HEK293 (cell line): ENCODE data around the gene JMJD7.
A peak's percentile ranks its signal among the peaks of the same experiment; 100 is the strongest.

ENCODE experiments used
- GLIS2 ChIP-seq: fragments of 450-650 bp; formaldehyde crosslinking; IDR thresholded peaks from 2 replicates; pipeline ENCODE4 v1.5.1; 2016; ENCODE audit warnings: missing biosample characterization, missing genetic modification characterization
- KLF1 ChIP-seq: fragments of 450-650 bp; formaldehyde crosslinking; IDR thresholded peaks from 2 replicates; pipeline ENCODE4 v1.5.1; 2016; ENCODE audit warnings: missing biosample characterization, missing genetic modification characterization
- PRDM10 ChIP-seq: fragments of 450-650 bp; formaldehyde crosslinking; IDR thresholded peaks from 2 replicates; pipeline ENCODE4 v1.5.1; 2016; ENCODE audit warnings: missing biosample characterization, missing genetic modification characterization
- SALL2 ChIP-seq: fragments of 450-650 bp; formaldehyde crosslinking; IDR thresholded peaks from 2 replicates; pipeline ENCODE4 v1.5.0; 2017; ENCODE audit warnings: missing biosample characterization, mild to moderate bottlenecking, missing genetic modification characterization, borderline replicate concordance
- ZFP41 ChIP-seq: fragments of 450-650 bp; formaldehyde crosslinking; IDR thresholded peaks from 2 replicates; pipeline ENCODE4 v1.5.1; 2016; ENCODE audit warnings: missing biosample characterization, missing genetic modification characterization, borderline replicate concordance
- ZNF18 ChIP-seq: fragments of 450-650 bp; formaldehyde crosslinking; IDR thresholded peaks from 2 replicates; pipeline ENCODE4 v1.5.1; 2016; ENCODE audit warnings: missing biosample characterization, missing genetic modification characterization
- ZNF24 ChIP-seq: fragments of 450-650 bp; formaldehyde crosslinking; IDR thresholded peaks from 2 replicates; pipeline ENCODE4 v1.5.1; 2016; ENCODE audit warnings: missing biosample characterization, missing genetic modification characterization
- ZNF280D ChIP-seq: fragments of 450-650 bp; formaldehyde crosslinking; IDR thresholded peaks from 2 replicates; pipeline ENCODE4 v1.5.1; 2016; ENCODE audit warnings: missing biosample characterization, missing genetic modification characterization
- ZNF426 ChIP-seq: fragments of 450-650 bp; formaldehyde crosslinking; IDR thresholded peaks from 2 replicates; pipeline ENCODE4 v1.5.1; 2017; ENCODE audit warnings: missing biosample characterization, missing genetic modification characterization, mild to moderate bottlenecking, inconsistent platforms, moderate library complexity
- ZNF473 ChIP-seq: fragments of 450-650 bp; formaldehyde crosslinking; IDR thresholded peaks from 2 replicates; pipeline ENCODE4 v1.5.1; 2017; ENCODE audit warnings: missing biosample characterization, missing genetic modification characterization
- ZNF48 ChIP-seq: fragments of 450-650 bp; formaldehyde crosslinking; IDR thresholded peaks from 2 replicates; pipeline ENCODE4 v1.5.1; 2016; ENCODE audit warnings: missing biosample characterization, missing genetic modification characterization
- ZNF660 ChIP-seq: fragments of 450-650 bp; IDR thresholded peaks from 2 replicates; pipeline ENCODE4 v1.5.1; 2018; ENCODE audit warnings: missing biosample characterization, mild to moderate bottlenecking, missing genetic modification characterization
- ZNF768 ChIP-seq: fragments of 450-650 bp; formaldehyde crosslinking; IDR thresholded peaks from 2 replicates; pipeline ENCODE4 v1.5.1; 2018; ENCODE audit warnings: missing biosample characterization, mild to moderate bottlenecking, missing genetic modification characterization
- ZNF776 ChIP-seq: fragments of 450-650 bp; formaldehyde crosslinking; IDR thresholded peaks from 2 replicates; pipeline ENCODE4 v1.5.0; 2017; ENCODE audit warnings: missing biosample characterization, missing genetic modification characterization, borderline replicate concordance
- ZNF791 ChIP-seq: fragments of 450-650 bp; formaldehyde crosslinking; IDR thresholded peaks from 2 replicates; pipeline ENCODE4 v1.5.1; 2016; ENCODE audit warnings: missing biosample characterization, missing genetic modification characterization
- ZXDB ChIP-seq: fragments of 450-650 bp; formaldehyde crosslinking; IDR thresholded peaks from 2 replicates; pipeline ENCODE4 v1.5.1; 2016; ENCODE audit warnings: missing biosample characterization, missing genetic modification characterization
- TF ChIP-seq, protein P1 (sequence below): fragments of 450-650 bp; formaldehyde crosslinking; IDR thresholded peaks from 2 replicates; pipeline ENCODE4 v1.5.1; 2016; ENCODE audit warnings: missing biosample characterization, missing genetic modification characterization, borderline replicate concordance
- TF ChIP-seq, protein P2 (sequence below): fragments of 450-650 bp; formaldehyde crosslinking; conservative IDR thresholded peaks from 2 replicates; pipeline ENCODE4 v1.5.1; 2016; ENCODE audit warnings: low read depth, missing biosample characterization, missing genetic modification characterization

The JMJD7 gene

DNA sequence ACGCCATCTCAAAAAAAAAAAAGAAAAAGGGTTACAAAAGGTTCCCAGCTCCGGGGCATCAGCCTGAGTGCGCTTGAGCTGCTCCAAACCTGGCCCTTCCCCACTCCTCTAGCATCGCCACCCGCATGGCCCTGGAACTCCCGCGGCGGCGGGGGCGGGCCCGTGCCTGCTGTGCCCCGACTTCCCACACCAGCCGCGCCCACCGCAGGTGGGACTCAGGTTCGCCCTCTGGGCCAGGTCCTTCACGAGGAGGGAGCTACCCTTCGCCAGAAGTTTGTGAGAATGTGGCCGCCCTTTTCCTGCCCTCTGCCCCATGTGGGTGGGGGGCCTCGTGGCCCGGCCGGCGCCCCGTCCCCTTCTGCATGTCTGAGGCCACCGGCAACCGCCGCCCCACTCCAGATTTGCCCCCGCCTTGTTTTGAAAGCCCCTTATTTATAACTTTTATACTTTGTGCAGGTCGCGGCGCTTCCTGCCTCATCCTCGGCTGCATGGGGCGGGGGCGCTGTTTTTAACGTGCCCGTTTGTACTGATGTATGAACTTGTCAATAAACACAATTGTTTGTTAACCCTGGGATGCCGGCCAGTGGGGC, 507 bp upstream of the JMJD7 start (continued):
- no peak for TF ChIP-seq SALL2 (tag by site-specific recombination)
- TF ChIP-seq ZNF768: no peak
- TF ChIP-seq ZXDB: no peak
- TF ChIP-seq ZNF791 (tag by site-specific recombination): no peak
- no peak for TF ChIP-seq ZNF660 (tag by site-specific recombination)
- TF ChIP-seq ZNF280D (tag by site-specific recombination): no peak
- TF ChIP-seq PRDM10 (tag by site-specific recombination): 0 out of 2 replicates have a peak, but pooled peaks have one; percentile 12
- no peak for TF ChIP-seq ZNF776 (tag by site-specific recombination)
- peak; percentile 76 for TF ChIP-seq KLF1 (tag by site-specific recombination)
- TF ChIP-seq ZNF426: no peak
- no peak for TF ChIP-seq ZFP41 (tag by site-specific recombination)
- no peak for TF ChIP-seq ZNF48 (tag by site-specific recombination)
- TF ChIP-seq ZNF24 (tag by site-specific recombination): no peak
- TF ChIP-seq ZNF18: no peak
- TF ChIP-seq, protein P1, sequence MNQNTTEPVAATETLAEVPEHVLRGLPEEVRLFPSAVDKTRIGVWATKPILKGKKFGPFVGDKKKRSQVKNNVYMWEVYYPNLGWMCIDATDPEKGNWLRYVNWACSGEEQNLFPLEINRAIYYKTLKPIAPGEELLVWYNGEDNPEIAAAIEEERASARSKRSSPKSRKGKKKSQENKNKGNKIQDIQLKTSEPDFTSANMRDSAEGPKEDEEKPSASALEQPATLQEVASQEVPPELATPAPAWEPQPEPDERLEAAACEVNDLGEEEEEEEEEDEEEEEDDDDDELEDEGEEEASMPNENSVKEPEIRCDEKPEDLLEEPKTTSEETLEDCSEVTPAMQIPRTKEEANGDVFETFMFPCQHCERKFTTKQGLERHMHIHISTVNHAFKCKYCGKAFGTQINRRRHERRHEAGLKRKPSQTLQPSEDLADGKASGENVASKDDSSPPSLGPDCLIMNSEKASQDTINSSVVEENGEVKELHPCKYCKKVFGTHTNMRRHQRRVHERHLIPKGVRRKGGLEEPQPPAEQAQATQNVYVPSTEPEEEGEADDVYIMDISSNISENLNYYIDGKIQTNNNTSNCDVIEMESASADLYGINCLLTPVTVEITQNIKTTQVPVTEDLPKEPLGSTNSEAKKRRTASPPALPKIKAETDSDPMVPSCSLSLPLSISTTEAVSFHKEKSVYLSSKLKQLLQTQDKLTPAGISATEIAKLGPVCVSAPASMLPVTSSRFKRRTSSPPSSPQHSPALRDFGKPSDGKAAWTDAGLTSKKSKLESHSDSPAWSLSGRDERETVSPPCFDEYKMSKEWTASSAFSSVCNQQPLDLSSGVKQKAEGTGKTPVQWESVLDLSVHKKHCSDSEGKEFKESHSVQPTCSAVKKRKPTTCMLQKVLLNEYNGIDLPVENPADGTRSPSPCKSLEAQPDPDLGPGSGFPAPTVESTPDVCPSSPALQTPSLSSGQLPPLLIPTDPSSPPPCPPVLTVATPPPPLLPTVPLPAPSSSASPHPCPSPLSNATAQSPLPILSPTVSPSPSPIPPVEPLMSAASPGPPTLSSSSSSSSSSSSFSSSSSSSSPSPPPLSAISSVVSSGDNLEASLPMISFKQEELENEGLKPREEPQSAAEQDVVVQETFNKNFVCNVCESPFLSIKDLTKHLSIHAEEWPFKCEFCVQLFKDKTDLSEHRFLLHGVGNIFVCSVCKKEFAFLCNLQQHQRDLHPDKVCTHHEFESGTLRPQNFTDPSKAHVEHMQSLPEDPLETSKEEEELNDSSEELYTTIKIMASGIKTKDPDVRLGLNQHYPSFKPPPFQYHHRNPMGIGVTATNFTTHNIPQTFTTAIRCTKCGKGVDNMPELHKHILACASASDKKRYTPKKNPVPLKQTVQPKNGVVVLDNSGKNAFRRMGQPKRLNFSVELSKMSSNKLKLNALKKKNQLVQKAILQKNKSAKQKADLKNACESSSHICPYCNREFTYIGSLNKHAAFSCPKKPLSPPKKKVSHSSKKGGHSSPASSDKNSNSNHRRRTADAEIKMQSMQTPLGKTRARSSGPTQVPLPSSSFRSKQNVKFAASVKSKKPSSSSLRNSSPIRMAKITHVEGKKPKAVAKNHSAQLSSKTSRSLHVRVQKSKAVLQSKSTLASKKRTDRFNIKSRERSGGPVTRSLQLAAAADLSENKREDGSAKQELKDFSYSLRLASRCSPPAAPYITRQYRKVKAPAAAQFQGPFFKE: no peak
- peak; percentile 80 for TF ChIP-seq GLIS2 (tag by site-specific recombination)
- TF ChIP-seq, protein P2, sequence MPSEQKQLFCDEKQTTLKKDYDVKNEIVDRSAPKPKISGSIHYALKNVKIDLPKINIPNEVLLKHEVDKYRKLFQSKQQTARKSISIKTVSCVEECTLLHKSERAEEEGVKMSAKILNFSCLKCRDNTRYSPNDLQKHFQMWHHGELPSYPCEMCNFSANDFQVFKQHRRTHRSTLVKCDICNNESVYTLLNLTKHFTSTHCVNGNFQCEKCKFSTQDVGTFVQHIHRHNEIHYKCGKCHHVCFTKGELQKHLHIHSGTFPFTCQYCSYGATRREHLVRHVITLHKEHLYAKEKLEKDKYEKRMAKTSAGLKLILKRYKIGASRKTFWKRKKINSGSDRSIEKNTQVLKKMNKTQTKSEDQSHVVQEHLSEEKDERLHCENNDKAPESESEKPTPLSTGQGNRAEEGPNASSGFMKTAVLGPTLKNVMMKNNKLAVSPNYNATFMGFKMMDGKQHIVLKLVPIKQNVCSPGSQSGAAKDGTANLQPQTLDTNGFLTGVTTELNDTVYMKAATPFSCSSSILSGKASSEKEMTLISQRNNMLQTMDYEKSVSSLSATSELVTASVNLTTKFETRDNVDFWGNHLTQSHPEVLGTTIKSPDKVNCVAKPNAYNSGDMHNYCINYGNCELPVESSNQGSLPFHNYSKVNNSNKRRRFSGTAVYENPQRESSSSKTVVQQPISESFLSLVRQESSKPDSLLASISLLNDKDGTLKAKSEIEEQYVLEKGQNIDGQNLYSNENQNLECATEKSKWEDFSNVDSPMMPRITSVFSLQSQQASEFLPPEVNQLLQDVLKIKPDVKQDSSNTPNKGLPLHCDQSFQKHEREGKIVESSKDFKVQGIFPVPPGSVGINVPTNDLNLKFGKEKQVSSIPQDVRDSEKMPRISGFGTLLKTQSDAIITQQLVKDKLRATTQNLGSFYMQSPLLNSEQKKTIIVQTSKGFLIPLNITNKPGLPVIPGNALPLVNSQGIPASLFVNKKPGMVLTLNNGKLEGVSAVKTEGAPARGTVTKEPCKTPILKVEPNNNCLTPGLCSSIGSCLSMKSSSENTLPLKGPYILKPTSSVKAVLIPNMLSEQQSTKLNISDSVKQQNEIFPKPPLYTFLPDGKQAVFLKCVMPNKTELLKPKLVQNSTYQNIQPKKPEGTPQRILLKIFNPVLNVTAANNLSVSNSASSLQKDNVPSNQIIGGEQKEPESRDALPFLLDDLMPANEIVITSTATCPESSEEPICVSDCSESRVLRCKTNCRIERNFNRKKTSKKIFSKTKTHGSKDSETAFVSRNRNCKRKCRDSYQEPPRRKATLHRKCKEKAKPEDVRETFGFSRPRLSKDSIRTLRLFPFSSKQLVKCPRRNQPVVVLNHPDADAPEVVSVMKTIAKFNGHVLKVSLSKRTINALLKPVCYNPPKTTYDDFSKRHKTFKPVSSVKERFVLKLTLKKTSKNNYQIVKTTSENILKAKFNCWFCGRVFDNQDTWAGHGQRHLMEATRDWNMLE (tag by site-specific recombination): no peak
- no peak for TF ChIP-seq ZNF473
